Measurements from ENCODE around the gene IGSF3.

Gene IGSF3

GRCh38 chr1:116558140-116558549 lies 109.4 kb downstream of the IGSF3 start:
- Histone ChIP-seq H4K20me1 (ENCODE audit: insufficient read depth) (no peaks in the 10 kb centered on the region), H3K9ac (no peak overlapping the region), H2AFZ (ENCODE audit: low read depth) (no peak overlapping the region), H3K4me3 (IDR thresholded peaks at IDR 0.05; ENCODE audit: insufficient read depth, low read depth, low read length) (no peak overlapping the region), H3K27me3 (ENCODE audit: insufficient read depth, low read depth) (no peaks in the 10 kb centered on the region), H3K36me3 (ENCODE audit: insufficient read depth) (no peaks in the 10 kb centered on the region), H3K4me1 (ENCODE audit: low read depth, poor library complexity, severe bottlenecking) (peaks cover 83% of the 10 kb centered on the region), H3K27ac (peak overlapping the region; percentile 62; the same call in 1 of the 2 replicates), H3K79me2 (ENCODE audit: insufficient read depth, low read depth) (peaks cover 31% of the 10 kb centered on the region), H3K4me2 (peak overlapping the region; percentile 79; the same call in 1 of the 2 replicates)
- no peak for TF ChIP-seq CTCF (conservative IDR thresholded peaks at IDR 0.05; ENCODE audit: low read depth, low read length)

- peak overlapping the region; percentile 26; the same call in 1 of the 2 replicates for H3K4me2 ChIP-seq
- H3K27me3 ChIP-seq (ENCODE audit: insufficient read depth, low read depth) = no peaks in the 10 kb centered on the region
- TF ChIP-seq CTCF (conservative IDR thresholded peaks at IDR 0.05; ENCODE audit: low read depth, low read length) = no peak
- H3K79me2 ChIP-seq (ENCODE audit: insufficient read depth, low read depth) = peaks cover 35% of the 10 kb centered on the region
- no peak overlapping the region for H3K4me3 ChIP-seq (IDR thresholded peaks at IDR 0.05; ENCODE audit: insufficient read depth, low read depth, low read length)
- H3K27ac ChIP-seq = peak overlapping the region; percentile 62; the same call in 1 of the 2 replicates
- H2AFZ ChIP-seq (ENCODE audit: low read depth) = no peak overlapping the region
- no peak overlapping the region for H3K9ac ChIP-seq
- H3K4me1 ChIP-seq (ENCODE audit: low read depth, poor library complexity, severe bottlenecking) = peaks cover 83% of the 10 kb centered on the region
- no peaks in the 10 kb centered on the region for H4K20me1 ChIP-seq (ENCODE audit: insufficient read depth)
- H3K36me3 ChIP-seq (ENCODE audit: insufficient read depth) = no peaks in the 10 kb centered on the region
Measured at GRCh38 chr1:116557323-116557878, 110.1 kb downstream of the IGSF3 start.

- H3K27ac ChIP-seq = peak overlapping the region; percentile 62
- no peak overlapping the region for H3K4me3 ChIP-seq (IDR thresholded peaks at IDR 0.05; ENCODE audit: insufficient read depth, low read depth, low read length)
- H3K4me1 ChIP-seq (ENCODE audit: low read depth, poor library complexity, severe bottlenecking) = peaks cover 74% of the 10 kb centered on the region
- peak overlapping the region; percentile 26 for H3K4me2 ChIP-seq
- peak overlapping the region; percentile 11; the same call in 1 of the 2 replicates for H3K9ac ChIP-seq
- no peaks in the 10 kb centered on the region for H4K20me1 ChIP-seq (ENCODE audit: insufficient read depth)
- no peak for TF ChIP-seq CTCF (conservative IDR thresholded peaks at IDR 0.05; ENCODE audit: low read depth, low read length)
- no peaks in the 10 kb centered on the region for H3K27me3 ChIP-seq (ENCODE audit: insufficient read depth, low read depth)
- peaks cover 43% of the 10 kb centered on the region for H3K79me2 ChIP-seq (ENCODE audit: insufficient read depth, low read depth)
- H3K36me3 ChIP-seq (ENCODE audit: insufficient read depth) = no peaks in the 10 kb centered on the region
- H2AFZ ChIP-seq (ENCODE audit: low read depth) = no peak overlapping the region
Measured at GRCh38 chr1:116556289-116557006, 111.1 kb downstream of the IGSF3 start.

- H3K36me3 ChIP-seq (ENCODE audit: insufficient read depth) = no peaks in the 10 kb centered on the region
- peaks cover 39% of the 10 kb centered on the region for H3K79me2 ChIP-seq (ENCODE audit: insufficient read depth, low read depth)
- H3K4me1 ChIP-seq (ENCODE audit: low read depth, poor library complexity, severe bottlenecking) = peaks cover 59% of the 10 kb centered on the region
- no peak overlapping the region for H2AFZ ChIP-seq (ENCODE audit: low read depth)
- H3K4me2 ChIP-seq = no peak overlapping the region; the same call in 1 of the 2 replicates
- H3K27me3 ChIP-seq (ENCODE audit: insufficient read depth, low read depth) = no peaks in the 10 kb centered on the region
- no peak overlapping the region for H3K4me3 ChIP-seq (IDR thresholded peaks at IDR 0.05; ENCODE audit: insufficient read depth, low read depth, low read length)
- no peaks in the 10 kb centered on the region for H4K20me1 ChIP-seq (ENCODE audit: insufficient read depth)
- no peak for TF ChIP-seq CTCF (conservative IDR thresholded peaks at IDR 0.05; ENCODE audit: low read depth, low read length)
- H3K9ac ChIP-seq = no peak overlapping the region
- H3K27ac ChIP-seq = no peak overlapping the region
Measured at GRCh38 chr1:116554924-116555323, 112.6 kb downstream of the IGSF3 start.

Measured in KMS-11 (cell line).